GM18505 (cell line): ENCODE measurements around the gene SSC5D.
"Not testable (repeated sequence)": the region's sequence is repeated elsewhere in the genome, so short reads cannot be mapped to it uniquely, and the experiment has no call there.

Experiments used
- ATAC-seq: cut with Tn5 transposase; IDR thresholded peaks from one replicate; pipeline ENCODE4 v1.9.1; 2021; ENCODE audit not compliant: unreplicated experiment
- POLR2A ChIP-seq: IDR thresholded peaks from 4 replicates; pipeline ENCODE4 v1.6.1; 2011; ENCODE audit warnings: borderline replicate concordance; ENCODE audit not compliant: insufficient read depth, insufficient read length; ENCODE audit errors: extremely low read depth

The SSC5D gene

GRCh38 chr19:55492362-55492944 is 4.2 kb downstream of the SSC5D start:
- ATAC-seq: no peak
- TF ChIP-seq POLR2A: no peak

- TF ChIP-seq POLR2A: no peak
These were observed 4.9 kb downstream of the SSC5D start for GRCh38 chr19:55493052-55493644.

GRCh38 chr19:55493645-55494171 is 5.5 kb downstream of the SSC5D start:
- TF ChIP-seq POLR2A: no peak
- no peak for ATAC-seq

More at GRCh38 chr19:55493052-55493644, 4.9 kb downstream of the SSC5D start:
- ATAC-seq: no peak

GRCh38 chr19:55494172-55494761 is 6.0 kb downstream of the SSC5D start:
- ATAC-seq: no peak

GRCh38 chr19:55495646-55496349 is 7.6 kb downstream of the SSC5D start:
- TF ChIP-seq POLR2A: no peak
- no peak for ATAC-seq

More at GRCh38 chr19:55494172-55494761, 6.0 kb downstream of the SSC5D start:
- TF ChIP-seq POLR2A: no peak

DNA sequence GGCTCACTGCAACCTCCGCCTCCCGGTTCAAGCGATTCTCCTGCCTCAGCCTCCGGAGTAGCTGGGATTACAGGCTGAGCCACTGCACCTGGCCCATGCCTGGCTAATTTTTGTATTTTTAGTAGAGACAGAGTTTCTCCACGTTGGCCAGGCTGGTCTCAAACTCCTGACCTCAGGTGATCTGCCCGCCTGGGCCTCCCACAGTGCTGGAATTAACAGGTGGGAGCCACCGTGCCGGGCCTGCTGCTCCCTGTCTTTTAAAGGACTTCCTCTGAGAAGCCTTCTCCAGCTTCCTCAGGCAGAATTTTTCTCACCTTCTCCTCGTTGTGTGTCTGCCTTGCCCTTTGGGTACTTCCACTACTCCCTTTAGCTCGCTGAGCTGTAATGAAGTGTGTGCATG is 8.6 kb downstream of the SSC5D start:
- ATAC-seq: not testable (repeated sequence)

GRCh38 chr19:55497763-55498162 is 9.5 kb downstream of the SSC5D start:
- ATAC-seq: no peak
- no peak for TF ChIP-seq POLR2A

DNA sequence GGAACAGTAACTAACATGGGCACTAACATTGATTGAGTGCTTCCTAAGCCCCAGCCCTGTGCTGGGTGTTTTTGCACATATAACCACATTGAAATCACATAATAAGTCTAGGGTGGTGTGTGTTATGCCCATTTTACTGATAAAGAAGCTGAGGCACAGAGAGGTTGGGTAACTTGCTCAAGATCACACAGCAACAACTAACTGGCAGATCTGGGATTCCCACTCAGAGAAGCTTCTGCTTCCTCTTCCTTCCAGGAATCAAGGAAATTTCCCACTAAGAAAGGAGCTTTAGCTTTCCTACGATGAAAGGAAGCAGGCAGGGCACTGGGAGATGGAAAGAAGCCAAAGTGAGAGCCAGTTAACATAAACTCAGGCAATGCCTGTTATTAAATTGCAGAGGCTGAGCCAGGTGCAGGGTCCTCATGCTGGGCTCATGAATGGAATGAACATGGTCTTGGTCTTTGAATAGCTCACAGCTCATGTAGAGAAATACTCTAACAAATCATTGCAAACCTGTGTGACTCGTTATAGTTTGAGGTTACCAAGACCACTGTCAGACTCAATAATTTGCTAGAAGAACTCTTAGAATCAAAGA is 10.1 kb downstream of the SSC5D start:
- no peak for ATAC-seq
- TF ChIP-seq POLR2A: no peak

GRCh38 chr19:55500368-55500952 is 12.2 kb downstream of the SSC5D start:
- no peak for TF ChIP-seq POLR2A
- no peak for ATAC-seq

DNA sequence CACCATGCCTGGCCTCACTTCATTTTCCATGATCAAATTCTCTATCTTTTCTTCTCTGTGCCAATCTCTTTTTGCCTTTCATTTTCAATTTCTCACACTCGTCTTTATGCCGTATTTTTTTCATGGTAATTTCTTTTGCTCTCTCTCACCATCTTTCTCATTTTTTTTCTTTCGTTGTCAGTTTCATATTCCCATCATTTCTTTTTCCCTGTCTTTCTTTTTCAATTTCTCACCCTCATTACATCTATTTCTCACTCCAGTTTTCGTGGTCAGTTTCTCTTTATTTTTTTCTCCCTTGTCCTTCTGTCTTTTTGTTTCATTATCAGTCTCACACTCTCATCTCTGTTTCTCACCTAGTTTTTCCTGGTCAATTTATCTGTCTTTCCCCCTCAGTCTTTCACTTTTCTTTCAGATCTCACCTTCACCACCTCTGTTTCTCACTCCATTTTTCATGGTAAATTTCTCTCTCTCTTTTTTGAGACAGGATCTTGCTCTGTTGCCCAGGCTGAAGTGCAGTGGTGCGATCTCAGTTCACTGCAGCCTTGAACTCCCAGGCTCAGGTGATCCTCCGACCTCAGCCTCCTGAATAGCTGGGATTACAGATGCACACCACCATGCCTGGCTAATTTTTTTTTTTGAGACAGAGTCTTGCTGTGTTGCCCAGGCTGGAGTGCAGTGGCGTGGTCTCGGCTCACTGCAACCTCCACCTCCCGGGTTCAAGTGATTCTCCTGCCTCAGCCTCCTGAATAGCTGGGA is 14.1 kb downstream of the SSC5D start:
- no peak for TF ChIP-seq POLR2A
- ATAC-seq: no peak

DNA sequence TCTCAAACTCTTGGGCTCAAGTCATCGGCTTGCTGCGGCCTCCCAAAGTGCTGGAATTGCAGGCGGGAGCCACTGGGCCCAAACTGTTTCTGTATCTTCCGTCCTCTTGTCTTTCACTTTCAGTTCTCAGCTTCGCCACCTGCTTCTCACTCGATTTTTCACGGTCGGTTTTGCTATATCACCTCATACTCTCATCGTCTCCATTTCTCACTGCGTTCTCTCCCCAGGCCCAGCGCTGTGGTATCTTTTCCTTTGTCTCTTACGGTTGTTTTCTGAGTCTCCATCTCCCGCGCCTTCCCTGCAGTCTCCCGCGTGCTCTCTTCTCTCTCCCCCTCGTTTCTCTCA is 14.9 kb downstream of the SSC5D start:
- no peak for TF ChIP-seq POLR2A
- no peak for ATAC-seq

DNA sequence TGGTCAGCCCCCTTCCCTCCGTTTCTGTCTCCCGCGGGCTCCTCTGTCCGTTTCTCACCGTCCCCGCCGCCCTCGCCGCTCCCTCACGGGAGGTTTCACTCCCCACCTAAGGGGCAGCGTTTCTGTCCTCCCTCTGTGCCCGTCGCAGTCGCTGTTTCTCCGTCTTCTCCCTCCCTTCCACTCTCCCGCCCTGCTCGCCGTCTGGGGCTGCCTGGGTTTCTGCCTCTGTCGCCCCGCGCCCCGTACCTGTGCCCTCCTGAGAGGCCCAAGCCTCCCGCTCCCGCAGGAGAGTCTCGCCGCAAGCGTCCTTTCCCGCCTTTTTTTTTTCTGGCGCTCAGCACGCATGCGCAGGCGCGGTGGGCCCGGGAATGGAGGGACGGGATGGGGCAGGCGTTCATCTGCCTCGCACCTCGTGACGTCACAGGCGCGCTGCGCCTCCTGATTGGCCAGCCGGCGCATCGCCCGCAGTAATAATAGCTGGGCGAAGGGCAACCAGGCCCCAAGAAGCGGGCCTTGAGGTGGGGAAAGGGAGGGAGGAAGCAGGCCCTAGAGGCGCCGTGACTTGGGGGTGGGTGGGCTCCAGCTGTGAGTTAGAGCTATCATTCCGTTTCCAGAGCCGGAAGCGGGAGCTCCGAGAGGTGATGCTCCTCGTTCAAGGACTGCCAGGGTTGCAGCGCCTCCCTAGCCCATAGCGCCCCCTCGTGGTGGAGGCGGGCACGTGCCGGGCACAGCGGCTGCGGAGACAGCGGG is 15.4 kb downstream of the SSC5D start:
- peak; percentile 88 for ATAC-seq
- peak; percentile 36 for TF ChIP-seq POLR2A
